HL-60 (cell line): Measurements from ENCODE around the gene TSPAN1.

Source experiments
- CTCF ChIP-seq: IDR thresholded peaks from one replicate; pipeline ENCODE4 v1.5.1; 2011; ENCODE audit warnings: low read length, control low read depth, inconsistent platforms; ENCODE audit not compliant: insufficient read depth
- POLR2AphosphoS5 ChIP-seq: IDR thresholded peaks from 2 replicates; pipeline ENCODE4 v1.6.1; 2012; ENCODE audit warnings: low read depth
- REST ChIP-seq: IDR thresholded peaks from 2 replicates; pipeline ENCODE4 v1.6.1; 2012; ENCODE audit warnings: low read depth; ENCODE audit not compliant: insufficient replicate concordance

DNA sequence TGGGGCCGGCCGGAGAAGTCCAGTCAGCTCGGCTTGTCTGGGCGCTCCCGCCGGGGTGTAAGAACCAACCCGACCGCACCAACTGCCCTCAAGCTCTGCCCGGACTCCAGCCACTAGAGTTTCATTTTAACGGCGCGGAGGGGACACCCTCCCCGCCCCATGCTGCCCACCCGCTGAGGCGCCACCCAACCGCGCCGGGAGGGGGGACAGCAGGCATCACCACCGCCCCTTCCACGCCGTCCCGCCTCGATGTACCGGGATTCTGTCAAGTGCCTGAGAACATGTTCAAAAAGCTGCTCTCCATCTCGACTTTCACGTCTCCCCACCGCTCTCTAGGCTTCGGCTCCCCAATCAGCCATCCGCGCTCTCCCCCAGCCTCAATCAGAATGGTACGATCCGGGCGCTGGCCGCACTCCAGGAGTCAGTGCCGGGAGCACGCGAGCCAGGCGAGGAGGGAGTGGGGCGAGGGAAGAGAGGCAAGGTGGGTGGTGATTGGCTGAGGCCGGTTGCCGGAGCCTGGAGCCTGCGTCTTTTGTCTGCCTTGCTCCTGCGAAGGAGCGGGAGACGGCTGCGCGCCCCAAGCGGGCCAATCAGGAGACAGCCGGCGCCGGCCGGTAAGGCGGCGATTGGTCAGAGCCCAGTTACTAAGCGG is 42.2 kb upstream of the TSPAN1 start, which contains the start of gene PIK3R3:
- no peak for TF ChIP-seq CTCF
- peak; percentile 79 for TF ChIP-seq POLR2AphosphoS5
- TF ChIP-seq REST: no peak
